Measurements from ENCODE around the gene PLA2G4A.

DNA sequence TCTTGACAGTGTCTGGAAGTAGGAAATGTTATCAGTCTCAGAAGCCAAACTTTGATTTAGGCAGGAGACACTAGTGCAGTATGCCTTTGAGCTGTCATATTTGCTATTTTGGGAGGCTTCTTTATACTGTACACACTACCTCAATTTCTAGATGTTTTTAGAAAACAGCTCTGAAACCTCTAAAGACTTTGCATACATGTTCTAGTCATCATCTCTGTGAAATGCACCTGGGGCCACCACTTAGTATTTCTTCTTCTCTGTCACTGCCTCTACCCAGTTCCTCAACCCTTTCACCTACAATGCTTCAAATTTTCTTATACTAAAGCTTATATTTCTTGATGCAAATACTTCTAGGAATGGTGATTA, 29.1 kb upstream of the PLA2G4A start:
- TF ChIP-seq, protein P1, sequence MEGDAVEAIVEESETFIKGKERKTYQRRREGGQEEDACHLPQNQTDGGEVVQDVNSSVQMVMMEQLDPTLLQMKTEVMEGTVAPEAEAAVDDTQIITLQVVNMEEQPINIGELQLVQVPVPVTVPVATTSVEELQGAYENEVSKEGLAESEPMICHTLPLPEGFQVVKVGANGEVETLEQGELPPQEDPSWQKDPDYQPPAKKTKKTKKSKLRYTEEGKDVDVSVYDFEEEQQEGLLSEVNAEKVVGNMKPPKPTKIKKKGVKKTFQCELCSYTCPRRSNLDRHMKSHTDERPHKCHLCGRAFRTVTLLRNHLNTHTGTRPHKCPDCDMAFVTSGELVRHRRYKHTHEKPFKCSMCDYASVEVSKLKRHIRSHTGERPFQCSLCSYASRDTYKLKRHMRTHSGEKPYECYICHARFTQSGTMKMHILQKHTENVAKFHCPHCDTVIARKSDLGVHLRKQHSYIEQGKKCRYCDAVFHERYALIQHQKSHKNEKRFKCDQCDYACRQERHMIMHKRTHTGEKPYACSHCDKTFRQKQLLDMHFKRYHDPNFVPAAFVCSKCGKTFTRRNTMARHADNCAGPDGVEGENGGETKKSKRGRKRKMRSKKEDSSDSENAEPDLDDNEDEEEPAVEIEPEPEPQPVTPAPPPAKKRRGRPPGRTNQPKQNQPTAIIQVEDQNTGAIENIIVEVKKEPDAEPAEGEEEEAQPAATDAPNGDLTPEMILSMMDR (optimal IDR thresholded peaks at IDR 0.05 in 1 of 3, IDR thresholded peaks at IDR 0.05 in 1 of 3, conservative IDR thresholded peaks at IDR 0.05 in 1 of 3; ENCODE audit: extremely low read depth in 1 of 3, insufficient read depth in 2 of 3, low read length in 3 of 3): no peak
- no peak for TF ChIP-seq EZH2 (IDR thresholded peaks at IDR 0.05; ENCODE audit: low read length)

All from keratinocyte (primary cell).